Keratinocyte (primary cell): ENCODE data around the gene NHLRC3. TPM values are rescaled to one million over a fixed set of nuclear protein-coding genes. Genes with fewer than 3 reads are reported as not detected.

Experiments
- DNase-seq: peaks from one replicate; pipeline ENCODE4 v3.0.0-alpha.2; 2011; ENCODE audit warnings: low read depth, missing footprints, low spot score
- FAIRE-seq: peaks from 2 replicates; lab custom pipeline; 2011; peaks lifted over from hg19 to GRCh38; lab: Jason Lieb, UNC
- H2AFZ ChIP-seq: 2 replicates; pipeline ENCODE4 v1.6.0; 2012; ENCODE audit warnings: low read length, control low read depth, inconsistent platforms; ENCODE audit not compliant: control insufficient read depth
- H3K27ac ChIP-seq: 2 replicates; pipeline ENCODE4 v1.5.1; 2011; ENCODE audit warnings: low read length; ENCODE audit not compliant: control insufficient read depth, insufficient read depth
- H3K27me3 ChIP-seq: 3 replicates; pipeline ENCODE4 v1.6.0; 2011; ENCODE audit warnings: low read length; ENCODE audit not compliant: control insufficient read depth, insufficient read depth; ENCODE audit errors: extremely low read depth
- H3K36me3 ChIP-seq, 2 experiments: 2 replicates in 1 of 2; 3 replicates in 1 of 2; pipeline ENCODE4 v1.5.1; 2011; ENCODE audit warnings: low read length in 2 of 2, mild to moderate bottlenecking in 1 of 2; ENCODE audit not compliant: control insufficient read depth in 2 of 2, insufficient read depth in 2 of 2; ENCODE audit errors: extremely low read depth in 1 of 2
- H3K4me1 ChIP-seq: 3 replicates; pipeline ENCODE4 v1.5.1; 2011; ENCODE audit warnings: low read length; ENCODE audit not compliant: control insufficient read depth, insufficient read depth; ENCODE audit errors: extremely low read depth
- H3K4me2 ChIP-seq: 3 replicates; pipeline ENCODE4 v1.6.0; 2011; ENCODE audit warnings: low read depth, low read length; ENCODE audit not compliant: control insufficient read depth, insufficient read depth; ENCODE audit errors: extremely low read depth
- H3K4me3 ChIP-seq, 3 experiments: fragments of 200-600 bp in 1 of 3; sonication (generic) in 1 of 3; 2 replicates in 2 of 3; 3 replicates in 1 of 3; pipeline ENCODE4 v1.5.1; 2011 to 2016; ENCODE audit warnings: low read length in 3 of 3, mild to moderate bottlenecking in 3 of 3, control low read depth in 2 of 3, inconsistent platforms in 1 of 3, low read depth in 1 of 3, mixed read lengths in 1 of 3, mixed run types in 1 of 3, moderate library complexity in 1 of 3; ENCODE audit not compliant: control insufficient read depth in 2 of 3, insufficient read depth in 2 of 3; ENCODE audit errors: extremely low read depth in 1 of 3
- H3K79me2 ChIP-seq: 2 replicates; pipeline ENCODE4 v1.6.0; 2012; ENCODE audit warnings: low read length; ENCODE audit not compliant: control insufficient read depth, insufficient read depth
- H3K9ac ChIP-seq: 3 replicates; pipeline ENCODE4 v1.6.0; 2011; ENCODE audit warnings: low read length; ENCODE audit not compliant: control insufficient read depth, insufficient read depth; ENCODE audit errors: extremely low read depth
- H3K9me1 ChIP-seq: 3 replicates; pipeline ENCODE4 v1.6.0; 2011; ENCODE audit warnings: low read length; ENCODE audit not compliant: control insufficient read depth, insufficient read depth; ENCODE audit errors: extremely low read depth
- H3K9me3 ChIP-seq: 2 replicates; pipeline ENCODE4 v1.5.1; 2012; ENCODE audit warnings: low read depth, low read length; ENCODE audit not compliant: control insufficient read depth
- H4K20me1 ChIP-seq: 3 replicates; pipeline ENCODE4 v1.6.0; 2011; ENCODE audit warnings: low read length; ENCODE audit not compliant: control insufficient read depth, insufficient read depth; ENCODE audit errors: extremely low read depth
- EZH2 ChIP-seq: IDR thresholded peaks from one replicate; pipeline ENCODE4 v1.6.1; 2012; ENCODE audit warnings: inconsistent platforms, mild to moderate bottlenecking, low read length, moderate library complexity
- dilution Hi-C: fragments of 300-500 bp; cut with MboI; formaldehyde crosslinking; loops from one replicate; pipeline ENCODE4 v1.7.0; 2020; ENCODE audit warnings: low sequenced_read_pairs; ENCODE audit not compliant: extremely low pct_ligation_motif_present
- polyA plus RNA-seq, 5 experiments: library from polyadenylated mRNA; depleted of rRNA in 3 of 5; stranded (reverse) in 3 of 5; stranded (forward) in 1 of 5; unstranded in 1 of 5; fragments of >200 nt; gene quantifications; 1 replicate in 1 of 5; 2 replicates in 3 of 5; 3 replicates in 1 of 5; pipeline versions ENCODE4 v1.2.1 to v1.2.3, GENCODE V29; 2011 to 2012; ENCODE audit warnings: missing spikeins in 2 of 5, low read depth in 1 of 5, low replicate concordance in 1 of 5
- TF ChIP-seq, protein P1 (sequence below), 3 experiments: IDR thresholded peaks in 1 of 3; conservative IDR thresholded peaks in 1 of 3; optimal IDR thresholded peaks in 1 of 3; 2 replicates in 2 of 3; 3 replicates in 1 of 3; pipeline versions ENCODE3 to v1.5.1; 2011; ENCODE audit warnings: low read length in 3 of 3, mild to moderate bottlenecking in 3 of 3, moderate library complexity in 2 of 3, control low read depth in 1 of 3, inconsistent platforms in 1 of 3; ENCODE audit not compliant: insufficient read depth in 2 of 3; ENCODE audit errors: extremely low read depth in 1 of 3

Gene NHLRC3
- polyA plus RNA-seq, 1 donor (not counting 4 experiments of a cell fraction or from before 2014, with no cell fraction given): 9.6 TPM

DNA sequence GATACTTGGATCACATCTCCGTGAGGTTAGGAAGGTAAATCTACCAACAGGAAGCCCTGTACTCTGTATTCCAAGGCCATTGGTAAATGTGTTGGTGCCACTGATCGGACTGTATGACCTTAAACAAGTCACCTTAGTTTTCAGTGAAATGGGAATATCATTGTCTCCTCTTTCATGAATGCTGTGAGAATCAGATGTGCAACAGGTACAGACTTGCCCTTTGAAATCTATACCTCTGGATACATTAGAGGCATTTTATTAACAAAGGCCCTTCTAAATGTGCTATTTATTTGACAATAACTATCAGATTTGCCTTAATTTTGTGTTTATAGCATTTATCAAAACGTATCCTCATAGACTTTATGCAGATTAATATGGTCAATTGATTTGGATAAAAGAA is 11.0 kb downstream of the NHLRC3 start:
- no peaks in the 10 kb centered on the region for H4K20me1 ChIP-seq
- no peaks in the 10 kb centered on the region for H3K9me1 ChIP-seq
- dilution Hi-C loops: no loop called here
- H3K27me3 ChIP-seq: no peaks in the 10 kb centered on the region
- H3K27ac ChIP-seq: no peak overlapping the region
- H2AFZ ChIP-seq: no peak overlapping the region
- H3K4me3 ChIP-seq: no peak overlapping the region
- FAIRE-seq (no peak), DNase-seq (no peak)
- no peak for TF ChIP-seq EZH2
- TF ChIP-seq, protein P1, sequence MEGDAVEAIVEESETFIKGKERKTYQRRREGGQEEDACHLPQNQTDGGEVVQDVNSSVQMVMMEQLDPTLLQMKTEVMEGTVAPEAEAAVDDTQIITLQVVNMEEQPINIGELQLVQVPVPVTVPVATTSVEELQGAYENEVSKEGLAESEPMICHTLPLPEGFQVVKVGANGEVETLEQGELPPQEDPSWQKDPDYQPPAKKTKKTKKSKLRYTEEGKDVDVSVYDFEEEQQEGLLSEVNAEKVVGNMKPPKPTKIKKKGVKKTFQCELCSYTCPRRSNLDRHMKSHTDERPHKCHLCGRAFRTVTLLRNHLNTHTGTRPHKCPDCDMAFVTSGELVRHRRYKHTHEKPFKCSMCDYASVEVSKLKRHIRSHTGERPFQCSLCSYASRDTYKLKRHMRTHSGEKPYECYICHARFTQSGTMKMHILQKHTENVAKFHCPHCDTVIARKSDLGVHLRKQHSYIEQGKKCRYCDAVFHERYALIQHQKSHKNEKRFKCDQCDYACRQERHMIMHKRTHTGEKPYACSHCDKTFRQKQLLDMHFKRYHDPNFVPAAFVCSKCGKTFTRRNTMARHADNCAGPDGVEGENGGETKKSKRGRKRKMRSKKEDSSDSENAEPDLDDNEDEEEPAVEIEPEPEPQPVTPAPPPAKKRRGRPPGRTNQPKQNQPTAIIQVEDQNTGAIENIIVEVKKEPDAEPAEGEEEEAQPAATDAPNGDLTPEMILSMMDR (optimal IDR thresholded peaks at IDR 0.05 in 1 of 3, IDR thresholded peaks at IDR 0.05 in 1 of 3, conservative IDR thresholded peaks at IDR 0.05 in 1 of 3; ENCODE audit: extremely low read depth in 1 of 3, insufficient read depth in 2 of 3, low read length in 3 of 3): no peak
- no peak overlapping the region for H3K4me2 ChIP-seq
- H3K79me2 ChIP-seq: no peaks in the 10 kb centered on the region
- H3K9me3 ChIP-seq: no peaks in the 10 kb centered on the region
- H3K9ac ChIP-seq: no peak overlapping the region
- peaks cover under 1% of the 10 kb centered on the region for H3K4me1 ChIP-seq
- no peaks in the 10 kb centered on the region for H3K36me3 ChIP-seq

DNA sequence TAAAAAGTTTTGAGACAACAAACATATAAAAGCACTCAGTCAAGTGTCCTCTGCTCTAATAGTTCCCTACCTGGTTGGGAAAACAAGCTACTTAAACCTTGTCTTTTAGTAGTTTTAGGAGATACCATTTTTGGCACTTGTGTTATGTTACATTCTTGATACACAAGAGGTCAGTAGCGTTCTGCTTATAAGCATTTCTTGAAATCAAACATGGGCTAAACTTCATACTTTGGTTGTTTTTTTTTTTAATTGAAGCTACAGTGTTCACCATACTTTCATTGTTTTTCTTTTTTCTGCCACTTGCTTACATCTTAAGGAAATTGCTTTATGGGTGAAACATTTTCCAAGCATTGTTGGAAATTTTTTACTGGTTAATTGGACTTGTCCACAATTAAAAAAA is 12.9 kb downstream of the NHLRC3 start:
- H3K9ac ChIP-seq: no peak overlapping the region
- H4K20me1 ChIP-seq: no peaks in the 10 kb centered on the region
- FAIRE-seq (no peak), DNase-seq (no peak)
- H3K9me3 ChIP-seq: no peaks in the 10 kb centered on the region
- H2AFZ ChIP-seq: no peak overlapping the region
- no peaks in the 10 kb centered on the region for H3K27me3 ChIP-seq
- H3K36me3 ChIP-seq: no peaks in the 10 kb centered on the region
- dilution Hi-C loops: no loop called here
- no peaks in the 10 kb centered on the region for H3K9me1 ChIP-seq
- no peak overlapping the region for H3K4me3 ChIP-seq
- H3K79me2 ChIP-seq: no peaks in the 10 kb centered on the region
- no peaks in the 10 kb centered on the region for H3K4me1 ChIP-seq
- H3K27ac ChIP-seq: no peak overlapping the region
- no peak overlapping the region for H3K4me2 ChIP-seq
- TF ChIP-seq EZH2: no peak
- TF ChIP-seq, protein P1 (optimal IDR thresholded peaks at IDR 0.05 in 1 of 3, IDR thresholded peaks at IDR 0.05 in 1 of 3, conservative IDR thresholded peaks at IDR 0.05 in 1 of 3; ENCODE audit: extremely low read depth in 1 of 3, insufficient read depth in 2 of 3, low read length in 3 of 3): peak in 2 of 3 experiments; percentile 39 to 41
